ENCODE results near the gene CATSPERZ.

GRCh38 chr11:64251016-64251752 is 49.0 kb upstream of the CATSPERZ start, which contains the start of gene PLCB3:
- TF ChIP-seq CTCF (conservative IDR thresholded peaks at IDR 0.05; ENCODE audit: low read length) (peak; percentile 64), EZH2phosphoT487 (IDR thresholded peaks at IDR 0.05; ENCODE audit: borderline replicate concordance) (no peak)
